Upper lobe of left lung (tissue), 4 donors: ENCODE data around the gene FEM1B.

Source experiments
- CTCF ChIP-seq, 6 experiments: fragments of 450-650 bp in 4 of 6; fragments of 200-600 bp in 2 of 6; sonication (generic) in 2 of 6; IDR thresholded peaks; one replicate each; pipeline ENCODE4 v1.5.1; 2016 to 2019; ENCODE audit warnings: antibody characterized with exemption in 6 of 6
- POLR2A ChIP-seq, 4 donors: fragments of 450-650 bp; IDR thresholded peaks; one replicate each; pipeline ENCODE4 v1.5.1; 2016 to 2017; ENCODE audit warnings: antibody characterized with exemption in 4 of 4, mild to moderate bottlenecking in 2 of 4

- TF ChIP-seq CTCF (IDR thresholded peaks at IDR 0.05) = peak in 4 of 6 experiments; percentile 37 to 82 (median 52)
- TF ChIP-seq POLR2A (IDR thresholded peaks at IDR 0.05) = peak; percentile 72 to 84 (median 76)
Observed at GRCh38 chr15:68277603-68278344, at the start of gene FEM1B.
